Liver (tissue), 9 donors: Measurements from ENCODE around the gene MTMR2. TPM values are rescaled to one million over a fixed set of nuclear protein-coding genes. Genes with fewer than 3 reads are reported as not detected.

Experiments
- DNase-seq: peaks from one replicate; pipeline ENCODE4 v3.0.0-alpha.2; 2017; ENCODE audit warnings: low spot score
- H3K27ac ChIP-seq, 2 donors: one replicate each; pipeline ENCODE4 v1.7.0; 2013; ENCODE audit warnings: inconsistent platforms in 2 of 2, low read length in 2 of 2, control low read depth in 1 of 2, low read depth in 1 of 2, mild to moderate bottlenecking in 1 of 2
- H3K27me3 ChIP-seq, 4 donors: one replicate each; pipeline versions ENCODE4 v1.6.1 to v1.7.0; 2013; ENCODE audit warnings: low read length in 3 of 4, inconsistent platforms in 1 of 4, mild to moderate bottlenecking in 1 of 4, moderate library complexity in 1 of 4; ENCODE audit not compliant: control insufficient read depth in 4 of 4, insufficient read depth in 4 of 4
- H3K36me3 ChIP-seq, 4 donors: one replicate each; pipeline versions ENCODE4 v1.6.1 to v1.7.0; 2013; ENCODE audit warnings: low read length in 3 of 4, mild to moderate bottlenecking in 3 of 4, low read depth in 1 of 4, moderate library complexity in 1 of 4; ENCODE audit not compliant: control insufficient read depth in 4 of 4, insufficient read depth in 3 of 4
- H3K4me1 ChIP-seq, 4 donors: one replicate each; pipeline versions ENCODE4 v1.6.1 to v1.7.0; 2013; ENCODE audit warnings: low read length in 3 of 4, mild to moderate bottlenecking in 3 of 4, moderate library complexity in 1 of 4; ENCODE audit not compliant: control insufficient read depth in 4 of 4, insufficient read depth in 4 of 4
- H3K4me3 ChIP-seq, 3 donors: one replicate each; pipeline versions ENCODE4 v1.6.1 to v1.7.0; 2013; ENCODE audit warnings: low read length in 3 of 3, control low read depth in 1 of 3, low read depth in 1 of 3, mild to moderate bottlenecking in 1 of 3
- H3K9ac ChIP-seq, 2 donors: one replicate each; pipeline ENCODE4 v1.7.0; 2013; ENCODE audit warnings: low read length in 2 of 2, mild to moderate bottlenecking in 2 of 2, moderate library complexity in 2 of 2, control low read depth in 1 of 2, low read depth in 1 of 2
- H3K9me3 ChIP-seq, 4 donors: one replicate each; pipeline versions ENCODE4 v1.6.1 to v1.7.0; 2013; ENCODE audit warnings: low read length in 3 of 4; ENCODE audit not compliant: control insufficient read depth in 4 of 4
- CTCF ChIP-seq: fragments of 150-350 bp; IDR thresholded peaks from 2 replicates; pipeline ENCODE4 v1.5.1; 2017; ENCODE audit warnings: improper control_type of control experiment, low read depth, low read length; ENCODE audit not compliant: missing input control
- EGR1 ChIP-seq, 2 donors: IDR thresholded peaks; 2 replicates each; pipeline ENCODE4 v1.6.1; 2016 to 2018; ENCODE audit warnings: antibody characterized with exemption in 2 of 2, low read depth in 2 of 2
- FOXA1 ChIP-seq: IDR thresholded peaks from 2 replicates; pipeline ENCODE4 v1.6.1; 2016; ENCODE audit warnings: antibody characterized with exemption
- FOXA2 ChIP-seq: IDR thresholded peaks from 2 replicates; pipeline ENCODE4 v1.6.1; 2016; ENCODE audit warnings: antibody characterized with exemption
- GABPA ChIP-seq, 2 donors: IDR thresholded peaks in 1 of 2; conservative IDR thresholded peaks in 1 of 2; 2 replicates each; pipeline ENCODE4 v1.6.1; 2016; ENCODE audit warnings: antibody characterized with exemption in 2 of 2, mild to moderate bottlenecking in 1 of 2, moderate library complexity in 1 of 2
- HNF4A ChIP-seq, 2 donors: conservative IDR thresholded peaks; 2 replicates each; pipeline ENCODE4 v1.6.1; 2016; ENCODE audit warnings: antibody characterized with exemption in 2 of 2, mild to moderate bottlenecking in 2 of 2
- HNF4G ChIP-seq: IDR thresholded peaks from 2 replicates; pipeline ENCODE4 v1.6.1; 2016; ENCODE audit warnings: antibody characterized with exemption
- JUND ChIP-seq, 2 donors: IDR thresholded peaks; 2 replicates each; pipeline ENCODE4 v1.6.1; 2016; ENCODE audit warnings: antibody characterized with exemption in 2 of 2
- MAX ChIP-seq: IDR thresholded peaks from 2 replicates; pipeline ENCODE4 v1.6.1; 2016; ENCODE audit warnings: antibody characterized with exemption
- NR2F2 ChIP-seq: IDR thresholded peaks from 2 replicates; pipeline ENCODE4 v1.6.1; 2016; ENCODE audit warnings: antibody characterized with exemption
- RAD21 ChIP-seq, 2 donors: IDR thresholded peaks; 2 replicates each; pipeline ENCODE4 v1.6.1; 2016; ENCODE audit warnings: antibody characterized with exemption in 2 of 2, mild to moderate bottlenecking in 2 of 2
- RXRA ChIP-seq, 2 donors: IDR thresholded peaks; 2 replicates each; pipeline ENCODE4 v1.6.1; 2017 to 2018; ENCODE audit warnings: antibody characterized with exemption in 2 of 2, mild to moderate bottlenecking in 1 of 2
- SP1 ChIP-seq: IDR thresholded peaks from 2 replicates; pipeline ENCODE4 v1.6.1; 2018; ENCODE audit warnings: antibody characterized with exemption, mild to moderate bottlenecking
- TAF1 ChIP-seq: conservative IDR thresholded peaks from 2 replicates; pipeline ENCODE4 v1.6.1; 2016; ENCODE audit warnings: antibody characterized with exemption, mild to moderate bottlenecking
- YY1 ChIP-seq: IDR thresholded peaks from 2 replicates; pipeline ENCODE4 v1.6.1; 2016; ENCODE audit warnings: antibody characterized with exemption, mild to moderate bottlenecking
- WGBS: extraction: QIAGEN DNeasy Blood & Tissue Kit; methylation state at CpG from one replicate; pipeline ENCODE4 v1.1.7; 2013; 5-methylcytosine and 5-hydroxymethylcytosine counted together
- polyA plus RNA-seq, 2 donors: library from polyadenylated mRNA; stranded (reverse) in 1 of 2; unstranded in 1 of 2; fragments of 200-250 nt in 1 of 2; fragments of >200 nt in 1 of 2; fragmentation: Nextera tagmentation in 1 of 2; extraction: Ambion mirVana in 1 of 2; gene quantifications; one replicate each; pipeline versions ENCODE4 v1.2.1 to v1.2.3, GENCODE V29; 2013 to 2015
- total RNA-seq, 2 donors: library from RNA; depleted of rRNA; stranded (reverse); fragments of >200 nt; gene quantifications; one replicate each; pipeline ENCODE4 v1.2.3, GENCODE V29; 2014
- TF ChIP-seq, protein P1 (sequence below): IDR thresholded peaks from 2 replicates; pipeline ENCODE4 v1.6.1; 2016; ENCODE audit warnings: antibody characterized with exemption, mild to moderate bottlenecking
- TF ChIP-seq, protein P2 (sequence below): IDR thresholded peaks from 2 replicates; pipeline ENCODE4 v1.6.1; 2016; ENCODE audit warnings: antibody characterized with exemption
- TF ChIP-seq, protein P3 (sequence below): IDR thresholded peaks from 2 replicates; pipeline ENCODE4 v1.6.1; 2016; ENCODE audit warnings: antibody characterized with exemption
- donor health status: healthy.
- donor health status: healthy.
- donor health status: healthy.
- donor health status: healthy.
- donor health status: healthy.

Gene MTMR2
- total and polyA plus RNA-seq, 4 donors, result 2.0 to 9.5 (median 3.1) TPM

GRCh38 chr11:95886462-95886861 is 37.4 kb downstream of the MTMR2 start:
- Histone ChIP-seq H3K9ac (no peak overlapping the region), H3K9me3 (no peaks in the 10 kb centered on the region), H3K27ac (no peak overlapping the region), H3K36me3 (peaks cover 0 to 2% (median 1%) of the 10 kb centered on the region in 4 donors), H3K4me1 (no peaks in the 10 kb centered on the region), H3K4me3 (no peak overlapping the region), H3K27me3 (no peaks in the 10 kb centered on the region)
- WGBS, result 85% methylated on average over 1 of the region's 1 CpG
- DNase-seq, result no peak
- TF ChIP-seq FOXA2, result no peak
- TF ChIP-seq RAD21 (IDR thresholded peaks at IDR 0.05), result no peak
- TF ChIP-seq CTCF, result no peak
- TF ChIP-seq, protein P1, sequence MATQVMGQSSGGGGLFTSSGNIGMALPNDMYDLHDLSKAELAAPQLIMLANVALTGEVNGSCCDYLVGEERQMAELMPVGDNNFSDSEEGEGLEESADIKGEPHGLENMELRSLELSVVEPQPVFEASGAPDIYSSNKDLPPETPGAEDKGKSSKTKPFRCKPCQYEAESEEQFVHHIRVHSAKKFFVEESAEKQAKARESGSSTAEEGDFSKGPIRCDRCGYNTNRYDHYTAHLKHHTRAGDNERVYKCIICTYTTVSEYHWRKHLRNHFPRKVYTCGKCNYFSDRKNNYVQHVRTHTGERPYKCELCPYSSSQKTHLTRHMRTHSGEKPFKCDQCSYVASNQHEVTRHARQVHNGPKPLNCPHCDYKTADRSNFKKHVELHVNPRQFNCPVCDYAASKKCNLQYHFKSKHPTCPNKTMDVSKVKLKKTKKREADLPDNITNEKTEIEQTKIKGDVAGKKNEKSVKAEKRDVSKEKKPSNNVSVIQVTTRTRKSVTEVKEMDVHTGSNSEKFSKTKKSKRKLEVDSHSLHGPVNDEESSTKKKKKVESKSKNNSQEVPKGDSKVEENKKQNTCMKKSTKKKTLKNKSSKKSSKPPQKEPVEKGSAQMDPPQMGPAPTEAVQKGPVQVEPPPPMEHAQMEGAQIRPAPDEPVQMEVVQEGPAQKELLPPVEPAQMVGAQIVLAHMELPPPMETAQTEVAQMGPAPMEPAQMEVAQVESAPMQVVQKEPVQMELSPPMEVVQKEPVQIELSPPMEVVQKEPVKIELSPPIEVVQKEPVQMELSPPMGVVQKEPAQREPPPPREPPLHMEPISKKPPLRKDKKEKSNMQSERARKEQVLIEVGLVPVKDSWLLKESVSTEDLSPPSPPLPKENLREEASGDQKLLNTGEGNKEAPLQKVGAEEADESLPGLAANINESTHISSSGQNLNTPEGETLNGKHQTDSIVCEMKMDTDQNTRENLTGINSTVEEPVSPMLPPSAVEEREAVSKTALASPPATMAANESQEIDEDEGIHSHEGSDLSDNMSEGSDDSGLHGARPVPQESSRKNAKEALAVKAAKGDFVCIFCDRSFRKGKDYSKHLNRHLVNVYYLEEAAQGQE, result no peak
- TF ChIP-seq GABPA (IDR thresholded peaks at IDR 0.05 in 1 of 2, conservative IDR thresholded peaks at IDR 0.05 in 1 of 2), result no peak
- no peak for TF ChIP-seq FOXA1
- TF ChIP-seq SP1, result no peak
- no peak for TF ChIP-seq HNF4G
- no peak for TF ChIP-seq MAX
- TF ChIP-seq YY1, result no peak
- TF ChIP-seq NR2F2, result no peak
- no peak for TF ChIP-seq EGR1 (IDR thresholded peaks at IDR 0.05; ENCODE audit: low read depth in 2 of 2)
- TF ChIP-seq HNF4A (conservative IDR thresholded peaks at IDR 0.05), result no peak
- TF ChIP-seq TAF1, result no peak
- TF ChIP-seq, protein P2, sequence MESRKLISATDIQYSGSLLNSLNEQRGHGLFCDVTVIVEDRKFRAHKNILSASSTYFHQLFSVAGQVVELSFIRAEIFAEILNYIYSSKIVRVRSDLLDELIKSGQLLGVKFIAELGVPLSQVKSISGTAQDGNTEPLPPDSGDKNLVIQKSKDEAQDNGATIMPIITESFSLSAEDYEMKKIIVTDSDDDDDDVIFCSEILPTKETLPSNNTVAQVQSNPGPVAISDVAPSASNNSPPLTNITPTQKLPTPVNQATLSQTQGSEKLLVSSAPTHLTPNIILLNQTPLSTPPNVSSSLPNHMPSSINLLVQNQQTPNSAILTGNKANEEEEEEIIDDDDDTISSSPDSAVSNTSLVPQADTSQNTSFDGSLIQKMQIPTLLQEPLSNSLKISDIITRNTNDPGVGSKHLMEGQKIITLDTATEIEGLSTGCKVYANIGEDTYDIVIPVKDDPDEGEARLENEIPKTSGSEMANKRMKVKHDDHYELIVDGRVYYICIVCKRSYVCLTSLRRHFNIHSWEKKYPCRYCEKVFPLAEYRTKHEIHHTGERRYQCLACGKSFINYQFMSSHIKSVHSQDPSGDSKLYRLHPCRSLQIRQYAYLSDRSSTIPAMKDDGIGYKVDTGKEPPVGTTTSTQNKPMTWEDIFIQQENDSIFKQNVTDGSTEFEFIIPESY, result no peak
- TF ChIP-seq RXRA (IDR thresholded peaks at IDR 0.05), result no peak
- TF ChIP-seq JUND (IDR thresholded peaks at IDR 0.05), result no peak

DNA sequence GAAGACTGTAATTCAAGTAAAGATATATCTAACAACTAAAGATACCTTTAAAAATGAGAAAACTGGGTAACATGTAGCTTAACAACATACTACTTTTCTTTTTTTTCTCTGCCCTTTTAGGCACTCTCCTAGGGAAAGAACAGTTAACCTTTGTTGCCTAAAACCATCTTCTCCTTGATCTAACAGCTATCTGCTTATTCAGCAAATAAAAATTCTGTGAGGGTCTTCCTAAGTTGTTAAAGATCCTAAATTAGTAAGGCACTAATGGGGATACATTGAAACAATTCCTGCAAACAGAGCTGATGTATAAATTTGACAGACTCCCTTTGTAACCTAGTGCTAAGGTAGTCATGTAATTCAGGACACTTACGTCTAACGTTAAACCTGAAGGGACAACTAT is 39.1 kb downstream of the MTMR2 start:
- Histone ChIP-seq H3K27me3 (no peaks in the 10 kb centered on the region), H3K9me3 (no peaks in the 10 kb centered on the region), H3K4me3 (no peak overlapping the region), H3K4me1 (no peaks in the 10 kb centered on the region), H3K9ac (no peak overlapping the region), H3K36me3 (peaks cover 0 to 2% (median 1%) of the 10 kb centered on the region in 4 donors), H3K27ac (no peak overlapping the region)
- TF ChIP-seq FOXA1 (no peak), NR2F2 (no peak), HNF4G (no peak), RAD21 (IDR thresholded peaks at IDR 0.05) (no peak), TAF1 (no peak), YY1 (no peak), RXRA (IDR thresholded peaks at IDR 0.05) (no peak), MAX (no peak), EGR1 (IDR thresholded peaks at IDR 0.05; ENCODE audit: low read depth in 2 of 2) (no peak), CTCF (no peak), JUND (IDR thresholded peaks at IDR 0.05) (no peak), SP1 (no peak)
- TF ChIP-seq, protein P2, result no peak
- TF ChIP-seq, protein P3, sequence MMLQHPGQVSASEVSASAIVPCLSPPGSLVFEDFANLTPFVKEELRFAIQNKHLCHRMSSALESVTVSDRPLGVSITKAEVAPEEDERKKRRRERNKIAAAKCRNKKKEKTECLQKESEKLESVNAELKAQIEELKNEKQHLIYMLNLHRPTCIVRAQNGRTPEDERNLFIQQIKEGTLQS, result no peak
- 97% methylated on average over 2 of the region's 2 CpGs for whole genome bisulfite sequencing
- no peak for DNase-seq
